NCI-H82 treated with DMSO at 0.1 percent for 48 hours (cell line): ENCODE data around the gene PTGES2.

Experiments used
- DNase-seq: peaks from one replicate; lab custom pipeline; 2025; ENCODE audit not compliant: unreplicated experiment; lab: John Stamatoyannopoulos, UW

The PTGES2 gene

DNA sequence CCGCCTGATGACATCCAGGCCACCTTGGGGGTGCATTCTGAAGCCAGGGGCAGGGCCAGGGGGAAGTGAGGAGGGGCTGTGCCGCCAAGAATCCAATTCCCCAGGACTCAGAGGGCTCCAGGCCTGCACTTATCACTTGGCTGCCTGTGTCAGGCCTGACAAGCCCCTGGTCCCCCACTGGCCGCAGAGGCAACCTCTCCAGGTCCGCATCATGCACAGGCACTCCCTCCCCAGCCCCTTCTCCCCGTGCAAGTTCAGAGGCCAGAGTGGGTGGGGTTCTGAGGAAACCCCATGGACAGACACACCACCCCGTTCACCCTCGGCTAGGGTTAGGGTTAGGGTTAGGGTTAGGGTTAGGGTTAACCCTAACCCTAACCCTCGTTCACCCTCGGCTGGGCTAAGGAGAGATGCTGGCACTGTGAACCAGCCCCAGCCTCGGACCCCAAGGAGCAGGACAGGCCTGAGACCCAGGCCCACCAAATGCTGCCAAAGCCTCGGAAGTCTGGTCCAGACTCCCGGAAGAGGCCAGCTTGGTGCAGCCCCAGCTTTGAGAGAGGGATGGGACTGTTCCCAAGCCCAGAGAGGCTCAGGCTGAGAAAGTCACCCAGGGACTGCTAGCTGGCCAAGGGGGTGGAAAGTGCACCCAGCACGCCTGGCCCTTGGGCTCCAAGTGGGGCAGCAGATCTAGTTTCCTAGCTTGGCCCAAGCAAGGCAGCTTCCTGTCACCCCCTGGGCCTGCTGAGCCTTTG, 26.6 kb upstream of the PTGES2 start:
- DNase-seq: no peak

DNA sequence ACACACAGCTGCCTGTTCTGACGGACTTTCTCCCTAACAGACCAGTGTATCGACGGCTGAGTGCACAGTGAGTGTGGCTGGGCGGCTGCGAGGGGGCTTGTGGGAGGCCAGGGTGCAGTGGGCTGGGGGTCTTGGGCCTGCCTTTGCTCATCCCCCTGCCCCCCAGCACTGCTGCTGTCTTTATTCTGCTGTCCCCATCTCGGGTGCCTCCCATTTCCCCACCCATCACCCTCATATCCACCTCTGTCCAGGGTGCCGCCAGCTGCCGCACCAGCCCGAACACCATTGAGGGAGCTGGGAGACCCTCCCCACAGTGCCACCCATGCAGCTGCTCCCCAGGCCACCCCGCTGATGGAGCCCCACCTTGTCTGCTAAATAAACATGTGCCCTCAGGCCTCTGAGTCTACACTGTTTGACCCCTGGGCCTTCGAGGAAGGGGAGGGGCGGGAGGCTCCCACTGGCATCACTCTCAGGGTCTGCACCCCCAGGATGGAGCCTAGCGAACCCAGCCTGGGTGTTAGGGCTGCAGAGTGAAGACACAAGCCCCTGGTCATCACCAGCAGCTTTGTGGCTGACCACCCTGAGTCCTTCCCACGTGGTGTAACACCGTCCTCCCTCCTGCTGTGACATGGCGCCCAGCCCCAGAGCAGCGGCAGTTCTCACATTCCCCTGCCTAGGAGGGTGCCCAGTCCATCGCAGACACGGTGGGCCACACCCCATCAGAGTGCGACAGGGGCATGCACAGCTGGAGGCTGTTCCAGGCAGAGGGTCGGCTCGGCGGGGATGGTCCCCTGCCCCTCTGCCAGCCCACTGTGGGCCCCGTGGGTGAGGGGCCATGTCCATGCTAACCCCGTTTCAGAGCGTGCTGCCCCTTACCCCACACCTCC, 25.8 kb upstream of the PTGES2 start:
- no peak for DNase-seq

DNA sequence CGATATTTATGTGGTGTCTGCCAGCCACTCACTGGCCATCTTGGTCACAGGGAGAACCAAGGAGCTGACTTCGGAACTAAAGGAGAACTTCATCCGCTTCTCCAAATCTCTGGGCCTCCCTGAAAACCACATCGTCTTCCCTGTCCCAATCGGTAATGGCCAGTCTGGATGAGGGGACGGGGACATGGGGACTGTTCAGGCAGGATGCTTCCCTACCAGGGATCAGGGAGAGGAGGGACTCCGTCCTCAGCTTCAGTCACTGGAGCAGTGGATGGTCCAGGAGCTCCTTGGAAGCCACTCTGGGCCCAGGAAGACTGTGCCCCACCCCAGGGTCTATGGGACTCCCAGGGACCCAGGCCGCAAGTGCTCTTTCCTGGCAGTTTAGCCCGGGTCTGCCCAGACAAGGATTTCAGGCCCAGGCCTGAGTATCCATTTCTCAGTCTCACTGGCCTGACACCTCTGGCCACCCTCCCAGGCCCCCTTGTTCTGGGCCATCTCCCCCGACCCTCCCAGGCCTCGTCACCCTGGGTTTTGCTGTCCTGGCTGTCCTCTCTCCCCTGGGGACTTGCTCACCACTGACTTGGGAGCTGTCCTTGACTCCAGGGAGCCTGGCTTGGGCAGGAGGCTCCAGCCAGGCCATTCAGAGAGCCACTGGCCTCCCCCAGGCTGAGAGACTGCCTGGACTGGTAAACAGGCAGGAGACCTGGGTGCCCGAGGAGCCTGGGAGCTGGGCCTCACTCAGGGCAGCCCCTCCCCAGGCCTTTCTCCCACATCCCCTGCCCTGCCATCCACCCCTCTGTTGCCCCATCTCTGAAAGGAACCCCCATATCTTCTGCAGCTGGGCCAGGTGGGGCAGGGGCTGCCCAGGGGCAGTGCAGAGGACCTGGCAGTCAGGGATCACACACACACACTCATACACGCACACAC, 24.9 kb upstream of the PTGES2 start:
- DNase-seq: no peak

DNA sequence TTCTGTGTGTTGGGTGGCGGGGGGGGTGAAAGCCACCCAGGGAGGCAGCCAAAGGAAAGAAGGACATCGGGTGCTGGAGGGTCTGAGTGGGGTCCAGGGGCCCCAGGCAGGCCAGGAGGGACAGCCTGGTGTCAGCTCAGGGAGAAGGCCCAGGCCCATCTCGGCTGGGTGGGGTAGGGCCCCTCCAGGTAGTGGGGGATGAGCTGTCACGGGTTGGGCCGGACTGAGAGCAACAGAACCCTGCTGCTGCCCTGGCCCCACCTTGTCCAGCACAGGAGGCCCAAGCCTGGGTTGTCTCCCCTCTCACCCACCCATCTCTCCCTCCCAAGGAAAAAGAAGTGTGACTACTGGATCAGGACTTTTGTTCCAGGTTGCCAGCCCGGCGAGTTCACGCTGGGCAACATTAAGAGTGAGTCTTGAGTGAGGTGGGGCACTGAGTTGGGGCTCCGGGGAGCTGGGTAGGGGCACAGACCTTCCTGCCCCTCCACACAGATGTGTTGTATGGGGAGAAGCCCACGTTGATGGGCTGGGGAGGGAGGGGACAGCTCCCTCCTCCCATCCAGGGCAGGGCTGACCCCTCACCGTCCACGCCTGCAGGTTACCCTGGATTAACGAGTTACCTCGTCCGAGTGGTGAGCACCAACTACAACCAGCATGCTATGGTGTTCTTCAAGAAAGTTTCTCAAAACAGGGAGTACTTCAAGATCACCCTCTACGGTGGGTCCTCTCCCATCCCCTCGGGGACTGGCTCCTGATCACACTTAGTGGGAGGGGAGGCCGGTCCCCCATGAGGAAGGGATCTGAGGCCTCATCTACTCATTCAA, 24.0 kb upstream of the PTGES2 start:
- no peak for DNase-seq

DNA sequence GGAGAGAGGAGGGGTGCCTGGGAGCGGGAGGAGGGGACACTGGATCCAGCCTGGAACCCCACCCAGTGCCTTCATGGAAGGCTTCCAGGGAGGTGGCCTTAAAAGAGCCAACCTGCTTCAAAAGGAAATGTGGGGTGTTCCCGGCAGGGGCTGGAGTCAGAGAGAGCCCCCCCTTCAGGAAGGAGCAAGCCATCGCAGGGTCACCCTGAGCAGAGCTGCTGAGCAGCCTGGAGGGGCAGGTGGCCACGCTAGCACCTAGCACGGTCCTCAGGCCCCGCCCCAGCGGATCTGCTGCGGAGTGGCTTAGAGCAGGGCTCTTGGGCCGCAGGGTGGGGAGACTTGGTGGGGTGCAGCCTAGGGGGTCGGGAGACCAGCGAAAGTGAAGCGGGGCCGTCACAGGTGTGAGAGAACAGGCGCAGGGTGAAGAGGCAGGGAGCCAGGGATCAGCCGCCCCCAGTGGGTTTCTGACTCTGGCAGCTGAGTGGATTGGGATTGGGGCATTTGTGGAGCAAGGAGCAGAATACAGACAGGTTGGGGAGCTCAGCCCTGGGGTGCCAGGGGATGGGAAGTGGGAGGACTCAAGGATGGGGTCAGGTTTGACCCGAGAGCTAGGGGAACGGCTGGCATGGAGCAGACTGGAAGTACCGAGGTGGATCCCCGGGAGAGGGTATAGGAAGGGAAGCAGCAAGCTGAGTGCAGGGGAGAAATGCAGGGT, 23.2 kb upstream of the PTGES2 start:
- no peak for DNase-seq

DNA sequence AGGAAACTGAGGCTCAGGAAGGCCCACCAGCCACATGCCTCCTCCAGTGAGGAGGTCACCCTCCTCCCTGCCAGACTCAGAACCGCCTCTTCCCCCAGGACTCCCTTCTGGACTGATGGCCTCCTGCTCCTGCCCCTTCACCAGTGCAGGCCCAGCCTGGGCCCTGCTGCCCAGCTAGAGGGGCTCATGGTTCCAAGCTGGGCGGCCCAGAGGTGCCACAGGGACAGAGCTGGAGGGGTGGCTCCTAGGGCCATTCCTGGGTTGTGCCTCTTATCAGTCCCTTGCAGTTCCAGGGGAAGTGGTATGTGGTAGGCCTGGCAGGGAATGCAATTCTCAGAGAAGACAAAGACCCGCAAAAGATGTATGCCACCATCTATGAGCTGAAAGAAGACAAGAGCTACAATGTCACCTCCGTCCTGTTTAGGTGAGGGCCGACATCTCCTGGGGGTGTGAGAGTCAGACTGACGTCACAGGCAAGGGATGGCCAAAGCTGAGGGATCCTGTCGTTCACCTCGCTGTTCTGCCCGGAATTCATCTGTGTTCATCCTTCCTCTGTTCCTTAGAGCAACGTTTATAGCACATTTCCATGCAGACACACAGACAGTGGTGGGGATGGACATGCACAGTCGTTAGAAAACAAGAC, 22.5 kb upstream of the PTGES2 start:
- no peak for DNase-seq

DNA sequence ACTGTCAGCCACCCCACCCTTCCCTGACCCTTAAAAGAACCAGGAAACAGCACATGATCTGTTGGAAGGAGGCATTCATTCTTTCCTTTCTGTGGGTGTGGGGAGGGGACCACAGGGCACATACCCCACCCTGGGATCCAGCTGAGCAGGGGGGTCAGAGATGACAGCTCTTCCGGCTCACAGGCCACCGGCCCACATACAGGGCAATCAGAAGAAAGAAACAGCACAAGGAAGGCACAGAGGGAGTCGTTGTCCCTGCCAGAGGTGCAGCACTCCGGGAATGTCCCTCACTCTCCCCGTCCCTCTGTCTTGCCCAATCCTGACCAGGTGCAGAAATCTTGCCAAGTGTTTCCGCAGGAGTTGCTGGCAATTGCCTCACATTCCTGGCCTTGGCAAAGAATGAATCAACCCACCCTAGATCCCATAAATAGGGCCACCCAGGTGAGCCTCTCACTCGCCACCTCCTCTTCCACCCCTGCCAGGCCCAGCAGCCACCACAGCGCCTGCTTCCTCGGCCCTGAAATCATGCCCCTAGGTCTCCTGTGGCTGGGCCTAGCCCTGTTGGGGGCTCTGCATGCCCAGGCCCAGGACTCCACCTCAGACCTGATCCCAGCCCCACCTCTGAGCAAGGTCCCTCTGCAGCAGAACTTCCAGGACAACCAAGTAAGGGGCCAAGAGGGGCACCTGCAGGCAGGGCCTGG, 21.6 kb upstream of the PTGES2 start, which contains the start of gene LCN2:
Gene LCN2, plus strand, starts transcription at position 453 of the 701 bp plus-strand sequence. Its CDS starts 73 bp downstream, at position 526.
- DNase-seq: no peak

DNA sequence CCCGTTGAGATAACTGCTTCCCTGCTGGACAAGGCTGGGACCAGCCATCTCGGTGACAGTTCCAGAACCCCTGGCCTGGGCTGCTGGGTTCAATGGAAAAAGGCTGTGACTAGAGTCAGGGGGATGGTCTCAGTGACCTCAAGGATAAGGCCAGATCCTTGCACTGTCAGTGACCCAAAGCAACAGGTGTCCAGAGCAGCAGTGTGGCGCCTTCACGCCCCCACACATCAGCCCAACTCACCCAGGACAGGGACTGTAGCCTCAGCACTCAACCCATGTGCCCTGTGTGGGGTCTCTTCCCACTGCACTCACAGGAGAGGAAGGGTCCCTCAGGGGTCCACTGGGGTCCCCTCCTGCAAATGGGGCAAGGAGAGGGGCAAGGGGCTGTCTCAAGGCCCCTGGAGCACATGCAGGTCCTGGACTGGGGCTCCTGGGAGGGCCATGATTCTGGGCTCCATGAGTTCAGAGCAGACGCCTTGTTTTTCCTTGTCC, 21.0 kb upstream of the PTGES2 start:
- no peak for DNase-seq

DNA sequence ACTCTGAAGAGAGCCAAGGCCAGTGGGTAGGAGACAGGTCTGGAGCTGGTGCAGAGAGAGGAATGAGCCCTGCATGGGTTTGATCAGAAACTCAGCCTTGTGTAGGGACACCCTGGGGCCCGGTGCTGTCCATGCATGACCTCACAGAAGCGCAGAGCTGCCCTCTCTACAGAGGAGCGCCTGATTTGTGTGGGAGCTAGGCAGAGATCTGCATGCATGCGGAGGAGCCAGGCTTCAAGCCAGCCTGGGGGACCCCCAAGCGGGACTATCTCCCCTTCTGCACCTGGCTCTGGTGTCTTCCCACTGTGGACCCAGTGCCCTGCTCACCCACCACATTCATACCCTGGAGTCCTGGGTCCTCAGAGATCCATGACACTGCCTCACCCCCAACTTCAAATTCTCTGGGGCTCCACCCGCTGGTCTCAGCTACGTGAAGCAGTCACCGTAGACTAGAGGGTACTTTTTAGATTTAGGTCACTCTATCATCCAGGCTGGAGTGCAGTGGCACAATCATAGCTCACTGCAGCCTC, 19.1 kb upstream of the PTGES2 start:
- no peak for DNase-seq

DNA sequence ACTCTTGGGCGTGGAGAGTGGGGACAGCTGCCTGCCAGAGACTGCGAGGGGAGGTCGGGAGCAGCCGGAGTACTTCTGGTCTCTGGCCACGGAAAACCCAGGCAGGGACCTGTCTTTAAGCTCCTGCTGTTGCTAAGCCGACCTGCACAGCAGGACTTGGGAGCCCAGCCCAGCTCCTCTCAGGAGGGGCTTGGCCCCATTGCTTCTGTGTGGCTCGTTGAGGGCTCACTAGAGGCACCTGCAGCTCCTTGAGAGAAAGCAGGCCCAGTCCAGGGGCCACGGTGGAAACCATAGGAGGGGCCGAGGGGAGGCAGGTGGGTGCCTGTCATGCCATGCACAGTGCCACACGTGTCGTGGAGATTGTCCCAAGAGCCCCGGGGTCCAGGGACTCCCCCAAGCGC, 18.4 kb upstream of the PTGES2 start:
- no peak for DNase-seq

DNA sequence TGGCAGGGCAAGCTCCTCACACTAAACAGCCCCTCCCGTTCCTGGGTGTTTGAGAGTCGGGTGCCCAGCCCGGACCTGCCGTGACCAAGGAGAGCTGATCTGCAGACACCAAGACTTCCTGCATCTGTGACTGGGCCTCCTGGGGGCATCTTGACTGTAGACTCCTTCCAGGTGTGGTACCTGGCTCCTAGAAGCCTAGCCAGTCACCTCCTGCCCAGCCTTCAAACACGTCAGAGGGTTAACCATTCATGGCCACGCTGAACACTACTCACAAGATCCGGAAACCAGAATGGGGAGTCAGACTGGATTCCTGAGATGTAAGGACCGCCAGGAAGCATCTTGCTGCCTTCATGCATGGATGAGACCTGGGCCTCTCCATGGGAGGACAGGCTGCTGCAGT, 18.0 kb upstream of the PTGES2 start:
- no peak for DNase-seq

DNA sequence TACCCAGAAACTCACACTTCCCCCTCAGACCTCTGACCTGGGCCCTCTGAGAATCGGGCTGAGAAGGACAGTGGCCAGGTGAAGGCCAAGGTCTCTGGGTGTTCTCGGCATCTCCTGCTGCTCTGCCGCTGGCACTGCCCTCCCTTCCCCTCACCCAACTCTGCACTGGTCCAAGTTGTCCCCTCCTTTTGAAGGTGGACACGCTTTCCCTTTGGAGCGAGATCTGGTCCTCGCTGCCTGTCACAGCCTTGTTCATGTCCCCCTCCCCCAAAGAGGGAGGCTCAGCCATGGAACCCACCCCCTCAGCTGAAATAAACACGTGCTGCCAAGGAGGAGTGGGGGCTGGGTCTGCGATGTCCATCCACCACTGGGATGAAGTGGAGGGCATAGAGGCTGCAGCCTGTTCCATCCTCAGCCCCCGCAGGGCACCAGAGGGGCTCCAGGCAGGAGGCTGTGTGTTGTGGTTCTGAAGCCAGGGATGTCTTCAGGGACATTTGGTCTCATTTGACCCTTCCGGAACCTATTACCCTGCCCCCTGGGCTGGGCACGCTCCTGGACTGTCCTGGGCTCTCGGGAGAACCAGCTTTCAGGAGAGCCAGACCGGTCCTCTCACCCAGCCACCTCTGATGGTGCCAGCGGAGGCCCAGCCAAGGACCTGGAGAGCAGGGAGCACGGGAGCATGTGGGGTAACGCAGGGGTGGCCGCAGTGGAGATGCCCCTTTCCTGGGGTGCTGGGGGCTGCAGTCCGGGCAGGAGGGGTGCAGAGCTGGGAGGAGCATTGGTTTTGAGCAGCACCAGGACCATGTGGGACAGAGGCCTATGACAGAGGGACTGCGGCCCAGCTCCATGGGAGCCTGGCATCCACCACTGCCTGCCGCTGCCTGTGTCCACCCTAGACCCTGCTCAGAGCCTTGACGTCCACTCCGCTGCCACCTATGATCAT, 17.0 kb upstream of the PTGES2 start:
- no peak for DNase-seq

DNA sequence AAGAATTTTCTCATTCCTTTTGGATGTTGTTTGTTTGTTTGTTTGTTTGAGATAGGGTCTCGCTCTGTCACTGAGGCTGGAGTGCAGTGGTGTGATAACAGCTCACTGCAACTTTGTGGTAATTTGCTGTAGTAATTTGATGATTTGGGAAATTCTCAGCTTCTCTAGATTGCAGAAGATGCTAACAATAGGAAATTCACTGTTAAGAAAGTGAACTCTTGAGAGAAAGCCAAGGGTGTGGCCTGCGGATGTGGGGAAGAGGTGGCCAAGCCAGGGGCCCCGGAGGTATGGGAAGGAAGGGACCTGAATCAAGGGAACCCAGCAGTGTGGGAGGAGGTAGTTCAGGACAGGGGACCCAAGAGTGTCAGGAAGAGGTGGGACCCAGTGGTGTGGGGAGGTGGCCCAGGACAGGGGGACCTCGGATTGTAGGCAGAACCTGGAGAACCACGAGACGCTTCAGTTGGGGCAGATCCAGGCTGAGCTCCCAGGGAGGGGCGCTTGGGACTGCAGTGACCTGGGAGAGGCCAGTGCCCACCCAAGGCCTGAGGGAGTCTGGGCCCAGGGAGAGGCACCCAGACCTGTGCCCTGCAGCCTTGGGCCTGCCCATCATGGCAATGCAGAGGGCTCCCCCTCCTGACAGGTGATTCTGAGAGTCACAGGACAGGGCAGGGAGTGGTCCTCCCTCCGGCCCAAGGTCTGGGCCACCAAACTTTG, 16.2 kb upstream of the PTGES2 start:
- DNase-seq: no peak

DNA sequence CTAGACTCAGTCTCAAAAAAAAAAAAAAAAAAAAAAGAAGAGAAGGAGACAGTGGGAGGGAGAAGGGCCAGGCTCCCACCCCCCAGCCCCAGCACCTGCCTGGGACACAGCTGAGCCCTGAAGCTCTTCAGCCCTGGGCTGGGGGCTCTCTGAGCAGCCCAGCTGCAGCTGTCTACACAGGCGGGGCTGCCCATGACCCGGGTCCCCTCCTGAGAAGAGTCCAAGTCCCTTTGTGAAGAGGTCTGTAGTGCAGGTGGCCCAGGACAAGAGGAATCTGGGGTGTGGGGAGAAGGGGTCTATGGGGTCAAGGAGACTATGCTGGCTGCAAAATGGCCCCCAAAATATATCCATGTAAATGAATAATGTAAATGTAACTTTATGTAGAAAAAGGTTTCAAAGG, 15.1 kb upstream of the PTGES2 start:
- DNase-seq: no peak

DNA sequence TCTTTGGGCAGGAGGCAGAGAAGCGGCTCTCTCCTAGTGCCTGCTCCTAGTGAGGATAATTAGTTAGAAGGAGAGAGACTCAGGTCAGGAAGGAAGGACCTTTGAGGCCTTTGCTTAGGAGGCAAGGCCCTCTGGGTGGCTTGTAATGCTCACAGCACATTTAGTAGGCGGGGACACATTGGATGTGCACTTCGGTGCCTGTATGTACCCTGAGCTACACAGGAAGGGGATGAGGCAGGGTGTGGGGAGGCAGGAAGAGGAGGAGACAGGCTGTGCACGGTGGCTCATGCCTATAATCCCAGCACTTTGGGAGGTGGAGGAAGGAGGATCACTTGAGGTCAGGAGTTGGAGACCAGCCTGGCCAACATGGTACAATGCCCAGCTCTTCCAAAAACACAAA, 14.5 kb upstream of the PTGES2 start:
- no peak for DNase-seq

DNA sequence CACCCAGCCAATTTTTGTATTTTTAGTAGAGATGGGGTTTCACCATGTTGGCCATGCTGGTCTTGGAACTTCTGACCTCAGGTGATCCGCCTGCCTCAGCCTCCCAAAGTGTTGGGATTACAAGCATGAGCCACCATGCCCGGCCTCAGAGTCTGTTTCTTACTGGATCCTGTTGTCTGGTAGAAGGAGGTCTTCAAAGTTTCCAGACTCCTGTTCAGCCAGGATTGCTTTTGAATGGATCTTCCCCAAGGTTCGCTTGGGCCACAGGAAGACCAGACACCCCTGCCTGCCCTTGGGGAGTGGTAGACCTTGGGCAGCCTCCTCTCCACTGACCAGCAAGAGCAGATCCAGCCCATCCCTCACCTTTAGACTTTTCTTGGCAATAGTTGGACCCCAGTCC, 14.1 kb upstream of the PTGES2 start:
- DNase-seq: no peak
